Measurements from ENCODE around the gene CRB2. TPM values are rescaled to one million over a fixed set of nuclear protein-coding genes. Genes with fewer than 3 reads are reported as not detected.

CRB2 gene
- total and polyA plus RNA-seq, 2 donors (not counting 1 experiment from before 2014, with no cell fraction given) = not detected

- no peaks in the 10 kb centered on the region for H3K9me3 ChIP-seq (ENCODE audit: control insufficient read depth, insufficient read depth, low read depth, low read length)
- H3K4me3 ChIP-seq (replicated peaks in 1 of 4; ENCODE audit: control extremely low read depth in 1 of 4, insufficient read depth in 1 of 4, low read depth in 3 of 4, low read length in 4 of 4) = no peak overlapping the region
- no peak for DNase-seq (ENCODE audit: low read depth in 2 of 2)
- no peaks in the 10 kb centered on the region for H3K36me3 ChIP-seq (ENCODE audit: control insufficient read depth, insufficient read depth, low read length)
- H2AFZ ChIP-seq (ENCODE audit: low read length) = no peak overlapping the region
- H3K27ac ChIP-seq (ENCODE audit: insufficient read depth, low read length) = no peak overlapping the region
- H3K79me2 ChIP-seq (ENCODE audit: control insufficient read depth, insufficient read depth, low read length) = no peaks in the 10 kb centered on the region
- no peak for TF ChIP-seq CTCF (conservative IDR thresholded peaks at IDR 0.05 in 1 of 2, IDR thresholded peaks at IDR 0.05 in 1 of 2; ENCODE audit: low read depth in 1 of 2, low read length in 2 of 2)
- TF ChIP-seq EZH2 (IDR thresholded peaks at IDR 0.05; ENCODE audit: low read length, missing control alignments) = no peak
- no peaks in the 10 kb centered on the region for H3K4me1 ChIP-seq (ENCODE audit: control insufficient read depth, extremely low read depth, insufficient read depth, low read length)
- no peaks in the 10 kb centered on the region for H4K20me1 ChIP-seq (ENCODE audit: control insufficient read depth, extremely low read depth, insufficient read depth, low read length)
- no peak overlapping the region for H3K4me2 ChIP-seq (ENCODE audit: extremely low read depth, insufficient read depth, low read length)
- no peak overlapping the region for H3K9ac ChIP-seq (ENCODE audit: insufficient read depth, low read length)
- H3K27me3 ChIP-seq (ENCODE audit: control insufficient read depth, insufficient read depth, low read length) = no peaks in the 10 kb centered on the region
These were observed 52.6 kb downstream of the CRB2 start for GRCh38 chr9:123408313-123409262.

GRCh38 chr9:123410281-123410910 is 54.4 kb downstream of the CRB2 start:
- no peaks in the 10 kb centered on the region for H3K27me3 ChIP-seq (ENCODE audit: control insufficient read depth, insufficient read depth, low read length)
- H3K9ac ChIP-seq (ENCODE audit: insufficient read depth, low read length) = no peak overlapping the region
- H3K36me3 ChIP-seq (ENCODE audit: control insufficient read depth, insufficient read depth, low read length) = no peaks in the 10 kb centered on the region
- no peak overlapping the region for H3K4me2 ChIP-seq (ENCODE audit: extremely low read depth, insufficient read depth, low read length)
- no peaks in the 10 kb centered on the region for H3K9me3 ChIP-seq (ENCODE audit: control insufficient read depth, insufficient read depth, low read depth, low read length)
- H3K27ac ChIP-seq (ENCODE audit: insufficient read depth, low read length) = no peak overlapping the region
- H3K4me3 ChIP-seq (replicated peaks in 1 of 4; ENCODE audit: control extremely low read depth in 1 of 4, insufficient read depth in 1 of 4, low read depth in 3 of 4, low read length in 4 of 4) = no peak overlapping the region
- H3K4me1 ChIP-seq (ENCODE audit: control insufficient read depth, extremely low read depth, insufficient read depth, low read length) = no peaks in the 10 kb centered on the region
- H3K79me2 ChIP-seq (ENCODE audit: control insufficient read depth, insufficient read depth, low read length) = no peaks in the 10 kb centered on the region
- TF ChIP-seq EZH2 (IDR thresholded peaks at IDR 0.05; ENCODE audit: low read length, missing control alignments) (no peak), CTCF (conservative IDR thresholded peaks at IDR 0.05 in 1 of 2, IDR thresholded peaks at IDR 0.05 in 1 of 2; ENCODE audit: low read depth in 1 of 2, low read length in 2 of 2) (no peak)
- no peak for DNase-seq (ENCODE audit: low read depth in 2 of 2)
- H2AFZ ChIP-seq (ENCODE audit: low read length) = no peak overlapping the region
- H4K20me1 ChIP-seq (ENCODE audit: control insufficient read depth, extremely low read depth, insufficient read depth, low read length) = no peaks in the 10 kb centered on the region

- H3K4me3 ChIP-seq (replicated peaks in 1 of 4; ENCODE audit: control extremely low read depth in 1 of 4, insufficient read depth in 1 of 4, low read depth in 3 of 4, low read length in 4 of 4) = no peak overlapping the region
- no peak overlapping the region for H3K27ac ChIP-seq (ENCODE audit: insufficient read depth, low read length)
- H3K4me1 ChIP-seq (ENCODE audit: control insufficient read depth, extremely low read depth, insufficient read depth, low read length) = no peaks in the 10 kb centered on the region
- no peaks in the 10 kb centered on the region for H4K20me1 ChIP-seq (ENCODE audit: control insufficient read depth, extremely low read depth, insufficient read depth, low read length)
- no peak overlapping the region for H3K4me2 ChIP-seq (ENCODE audit: extremely low read depth, insufficient read depth, low read length)
- no peak overlapping the region for H2AFZ ChIP-seq (ENCODE audit: low read length)
- TF ChIP-seq EZH2 (IDR thresholded peaks at IDR 0.05; ENCODE audit: low read length, missing control alignments) (no peak), CTCF (conservative IDR thresholded peaks at IDR 0.05 in 1 of 2, IDR thresholded peaks at IDR 0.05 in 1 of 2; ENCODE audit: low read depth in 1 of 2, low read length in 2 of 2) (no peak)
- no peak for DNase-seq (ENCODE audit: low read depth in 2 of 2)
- no peaks in the 10 kb centered on the region for H3K27me3 ChIP-seq (ENCODE audit: control insufficient read depth, insufficient read depth, low read length)
- no peaks in the 10 kb centered on the region for H3K36me3 ChIP-seq (ENCODE audit: control insufficient read depth, insufficient read depth, low read length)
- H3K79me2 ChIP-seq (ENCODE audit: control insufficient read depth, insufficient read depth, low read length) = no peaks in the 10 kb centered on the region
- no peaks in the 10 kb centered on the region for H3K9me3 ChIP-seq (ENCODE audit: control insufficient read depth, insufficient read depth, low read depth, low read length)
- no peak overlapping the region for H3K9ac ChIP-seq (ENCODE audit: insufficient read depth, low read length)
These were observed 55.2 kb downstream of the CRB2 start for GRCh38 chr9:123411191-123411590.

All from fibroblast of lung (primary cell).